ENCODE measurements around the gene PHF2. TPM values are rescaled to one million over a fixed set of nuclear protein-coding genes. Genes with fewer than 3 reads are reported as not detected.

The PHF2 gene
- total RNA-seq, 1 donor from 2014 or later: 36.5 TPM

DNA sequence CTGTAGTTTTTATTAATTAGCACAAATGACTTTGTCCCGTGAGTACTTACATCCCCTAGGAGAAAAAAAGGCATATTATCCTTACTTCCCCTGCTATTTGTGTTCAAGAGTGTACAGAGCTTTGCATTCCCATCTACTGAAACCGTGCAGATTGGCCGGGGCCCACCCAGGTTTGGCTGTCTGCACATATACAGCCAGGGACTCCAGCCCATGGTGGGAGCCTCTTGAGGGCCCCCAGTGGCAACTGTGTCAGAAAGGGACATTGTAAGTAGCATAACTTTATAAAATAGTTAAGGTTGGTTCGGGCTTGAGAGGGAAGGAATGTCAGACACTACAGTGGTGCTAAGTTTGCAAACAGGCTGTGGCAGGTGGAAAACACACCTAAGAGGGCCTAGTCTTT lies 24.7 kb downstream of the PHF2 start:
- TF ChIP-seq, protein P1, sequence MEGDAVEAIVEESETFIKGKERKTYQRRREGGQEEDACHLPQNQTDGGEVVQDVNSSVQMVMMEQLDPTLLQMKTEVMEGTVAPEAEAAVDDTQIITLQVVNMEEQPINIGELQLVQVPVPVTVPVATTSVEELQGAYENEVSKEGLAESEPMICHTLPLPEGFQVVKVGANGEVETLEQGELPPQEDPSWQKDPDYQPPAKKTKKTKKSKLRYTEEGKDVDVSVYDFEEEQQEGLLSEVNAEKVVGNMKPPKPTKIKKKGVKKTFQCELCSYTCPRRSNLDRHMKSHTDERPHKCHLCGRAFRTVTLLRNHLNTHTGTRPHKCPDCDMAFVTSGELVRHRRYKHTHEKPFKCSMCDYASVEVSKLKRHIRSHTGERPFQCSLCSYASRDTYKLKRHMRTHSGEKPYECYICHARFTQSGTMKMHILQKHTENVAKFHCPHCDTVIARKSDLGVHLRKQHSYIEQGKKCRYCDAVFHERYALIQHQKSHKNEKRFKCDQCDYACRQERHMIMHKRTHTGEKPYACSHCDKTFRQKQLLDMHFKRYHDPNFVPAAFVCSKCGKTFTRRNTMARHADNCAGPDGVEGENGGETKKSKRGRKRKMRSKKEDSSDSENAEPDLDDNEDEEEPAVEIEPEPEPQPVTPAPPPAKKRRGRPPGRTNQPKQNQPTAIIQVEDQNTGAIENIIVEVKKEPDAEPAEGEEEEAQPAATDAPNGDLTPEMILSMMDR (IDR thresholded peaks at IDR 0.05; ENCODE audit: unreplicated experiment): no peak
- Mint-ChIP-seq H3K36me3 (ENCODE audit: insufficient read depth) (peaks cover 9% of the 10 kb centered on the region), H3K9me3 (ENCODE audit: low read depth) (peaks cover 7% of the 10 kb centered on the region), H3K27me3 (no peaks in the 10 kb centered on the region), H3K4me1 (ENCODE audit: low read depth) (peaks cover 22% of the 10 kb centered on the region), H3K27ac (no peak overlapping the region), H3K4me3 (ENCODE audit: low read depth) (no peak overlapping the region)
- DNase-seq (ENCODE audit: low spot score, unreplicated experiment): no peak

DNA sequence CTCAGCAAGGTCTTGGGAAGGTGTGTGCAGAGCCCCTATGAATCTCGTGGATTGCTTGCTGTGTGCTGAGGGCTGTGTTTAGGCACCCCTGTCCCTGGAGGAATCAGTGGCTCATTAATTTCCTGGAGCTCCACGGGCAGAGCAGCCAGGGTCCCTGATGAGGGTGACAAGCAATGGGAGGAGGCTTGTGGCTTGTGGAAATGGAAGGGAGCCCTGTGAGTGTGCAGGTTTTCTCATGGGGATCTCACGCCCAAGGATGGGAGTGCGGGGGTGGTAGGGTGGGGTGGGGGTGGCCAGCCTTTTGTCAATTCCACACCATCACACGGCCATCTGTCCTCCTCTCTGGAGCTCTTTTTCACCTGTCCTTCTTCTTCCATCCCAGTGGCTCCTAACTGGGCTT lies 25.3 kb downstream of the PHF2 start:
- Mint-ChIP-seq H3K36me3 (ENCODE audit: insufficient read depth) (peaks cover 15% of the 10 kb centered on the region), H3K9me3 (ENCODE audit: low read depth) (peaks cover 13% of the 10 kb centered on the region), H3K4me3 (ENCODE audit: low read depth) (no peak overlapping the region), H3K4me1 (ENCODE audit: low read depth) (peaks cover 22% of the 10 kb centered on the region), H3K27ac (no peak overlapping the region), H3K27me3 (no peaks in the 10 kb centered on the region)
- TF ChIP-seq, protein P1 (IDR thresholded peaks at IDR 0.05; ENCODE audit: unreplicated experiment): no peak
- no peak for DNase-seq (ENCODE audit: low spot score, unreplicated experiment)

DNA sequence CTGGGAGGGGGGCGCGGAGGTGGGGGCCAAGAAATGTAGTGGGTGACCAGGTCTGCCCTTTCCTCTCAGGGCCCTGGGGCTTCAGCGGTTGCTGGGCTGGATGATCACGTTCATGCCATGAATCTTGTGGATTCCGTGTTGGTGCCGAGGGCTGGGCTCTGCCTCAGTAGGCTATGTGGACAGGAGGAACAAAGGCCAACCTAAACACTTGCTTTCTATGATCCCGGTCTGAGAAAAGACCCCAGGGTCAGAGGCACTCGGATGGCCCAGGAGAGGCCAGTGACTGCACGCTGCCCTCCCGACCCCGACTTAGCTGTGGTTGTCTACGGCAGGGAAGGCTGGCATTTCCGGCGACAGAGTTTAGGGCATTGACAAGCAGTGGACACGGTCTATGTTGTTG lies 26.6 kb downstream of the PHF2 start:
- Mint-ChIP-seq H3K27me3 (no peaks in the 10 kb centered on the region), H3K36me3 (ENCODE audit: insufficient read depth) (peaks cover 21% of the 10 kb centered on the region), H3K9me3 (ENCODE audit: low read depth) (peaks cover 21% of the 10 kb centered on the region), H3K4me3 (ENCODE audit: low read depth) (no peak overlapping the region), H3K4me1 (ENCODE audit: low read depth) (peaks cover 22% of the 10 kb centered on the region), H3K27ac (no peak overlapping the region)
- DNase-seq (ENCODE audit: low spot score, unreplicated experiment): no peak
- TF ChIP-seq, protein P1 (IDR thresholded peaks at IDR 0.05; ENCODE audit: unreplicated experiment): no peak

DNA sequence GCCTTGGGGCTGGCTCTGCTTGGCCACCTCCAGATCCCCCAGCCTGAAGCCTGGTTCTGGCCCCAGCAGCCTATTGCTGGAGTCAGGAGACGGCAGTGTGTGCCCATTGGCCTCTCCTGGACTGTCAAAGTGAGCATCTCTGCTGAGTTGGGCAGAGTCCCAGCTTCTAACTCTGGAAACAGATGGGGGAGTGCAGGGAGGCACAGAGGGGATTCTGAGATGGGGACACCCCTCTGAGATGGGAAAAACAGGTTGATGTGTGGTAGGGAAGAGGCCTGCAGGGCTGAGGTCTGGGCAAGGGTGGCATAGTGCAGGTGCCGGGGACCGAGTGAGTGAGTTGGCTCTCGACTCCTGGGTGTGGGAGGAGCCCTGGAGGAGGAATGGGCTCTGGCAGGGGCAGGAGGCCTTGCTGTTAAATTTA lies 27.5 kb downstream of the PHF2 start:
- Mint-ChIP-seq H3K36me3 (ENCODE audit: insufficient read depth) (peaks cover 26% of the 10 kb centered on the region), H3K27me3 (no peaks in the 10 kb centered on the region)
- no peak for DNase-seq (ENCODE audit: low spot score, unreplicated experiment)

DNA sequence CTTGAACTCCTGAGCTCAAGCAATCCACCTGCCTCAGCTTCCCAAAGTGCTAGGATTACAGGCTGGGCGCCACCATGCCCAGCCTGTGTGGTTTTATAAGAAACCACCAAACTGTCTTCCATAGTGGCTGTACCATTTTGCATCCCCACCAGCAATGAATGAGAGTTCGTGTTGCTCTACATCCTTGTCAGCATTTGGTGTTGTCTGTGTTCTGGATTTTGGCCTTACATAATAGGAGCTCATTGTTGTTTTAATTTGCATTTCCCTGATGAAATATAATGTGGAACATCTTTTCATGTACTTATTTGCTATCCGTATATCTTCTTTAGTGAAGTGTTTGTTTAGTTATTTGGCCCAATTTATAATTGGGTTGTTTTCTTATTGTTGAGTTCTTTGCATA lies 29.8 kb downstream of the PHF2 start:
- DNase-seq (ENCODE audit: low spot score, unreplicated experiment): no peak
- Mint-ChIP-seq H3K36me3 (ENCODE audit: insufficient read depth) (peaks cover 38% of the 10 kb centered on the region), H3K27me3 (no peaks in the 10 kb centered on the region), H3K27ac (no peak overlapping the region), H3K4me3 (ENCODE audit: low read depth) (no peak overlapping the region), H3K9me3 (ENCODE audit: low read depth) (peaks cover 36% of the 10 kb centered on the region), H3K4me1 (ENCODE audit: low read depth) (peaks cover 5% of the 10 kb centered on the region)
- TF ChIP-seq, protein P1 (IDR thresholded peaks at IDR 0.05; ENCODE audit: unreplicated experiment): no peak

More for the DNA sequence above, 27.5 kb downstream of the PHF2 start:
- TF ChIP-seq, protein P1 (IDR thresholded peaks at IDR 0.05; ENCODE audit: unreplicated experiment): no peak
- Mint-ChIP-seq H3K27ac (no peak overlapping the region), H3K4me1 (ENCODE audit: low read depth) (peaks cover 22% of the 10 kb centered on the region), H3K4me3 (ENCODE audit: low read depth) (no peak overlapping the region), H3K9me3 (ENCODE audit: low read depth) (peaks cover 24% of the 10 kb centered on the region)
